ENCODE measurements around the gene PTPRK.

Gene PTPRK

DNA sequence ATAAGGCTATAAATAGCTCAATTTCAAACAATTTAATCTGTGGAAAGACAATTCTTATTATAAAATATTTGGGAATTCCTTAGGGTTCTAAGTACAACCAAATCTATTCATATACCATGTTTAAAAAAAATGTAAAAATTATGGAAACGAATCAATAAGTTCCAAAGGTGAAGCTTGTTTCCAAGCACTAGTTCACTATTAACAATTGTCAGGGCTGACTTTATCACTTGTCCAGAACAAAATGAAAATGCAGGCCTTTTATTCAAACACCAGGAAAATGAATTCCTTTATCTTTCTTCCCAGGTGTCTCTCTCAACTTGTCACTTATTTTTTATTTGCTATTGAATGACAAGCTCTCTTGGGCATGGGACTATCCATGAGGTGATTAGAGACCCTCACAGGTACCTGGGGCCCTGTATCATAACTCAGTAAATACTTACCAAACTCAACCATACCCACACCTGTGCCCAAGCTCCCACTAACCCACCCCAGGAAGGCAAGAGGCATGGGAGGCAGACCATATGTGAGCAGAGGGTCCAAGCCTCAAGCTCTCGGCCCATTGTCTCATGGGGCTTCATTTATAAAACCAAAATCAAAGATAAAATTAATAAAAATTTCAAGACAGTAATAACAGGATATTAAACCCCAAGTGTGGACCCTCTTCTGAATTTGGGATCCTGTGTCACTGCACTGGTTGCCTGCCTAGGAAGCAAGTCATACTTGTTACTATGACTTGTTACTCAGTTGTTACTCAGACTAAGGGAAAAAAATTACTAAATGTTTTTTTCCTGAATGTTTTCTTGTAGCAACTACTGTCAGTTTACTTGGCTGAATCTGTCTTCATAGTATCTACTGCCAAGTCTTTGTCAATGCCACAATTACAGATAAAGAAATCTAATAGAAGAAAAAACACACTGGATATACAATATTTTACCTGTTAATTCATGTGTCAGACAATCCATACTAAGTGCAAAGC lies 54.7 kb downstream of the PTPRK start:
- H3K4me3 ChIP-seq (ENCODE audit: low read depth, low read length), result no peak overlapping the region
- no peak for TF ChIP-seq CTCF (IDR thresholded peaks at IDR 0.05; ENCODE audit: low read depth, low read length, missing control alignments)
- no peak for DNase-seq (ENCODE audit: low read depth)

DNA sequence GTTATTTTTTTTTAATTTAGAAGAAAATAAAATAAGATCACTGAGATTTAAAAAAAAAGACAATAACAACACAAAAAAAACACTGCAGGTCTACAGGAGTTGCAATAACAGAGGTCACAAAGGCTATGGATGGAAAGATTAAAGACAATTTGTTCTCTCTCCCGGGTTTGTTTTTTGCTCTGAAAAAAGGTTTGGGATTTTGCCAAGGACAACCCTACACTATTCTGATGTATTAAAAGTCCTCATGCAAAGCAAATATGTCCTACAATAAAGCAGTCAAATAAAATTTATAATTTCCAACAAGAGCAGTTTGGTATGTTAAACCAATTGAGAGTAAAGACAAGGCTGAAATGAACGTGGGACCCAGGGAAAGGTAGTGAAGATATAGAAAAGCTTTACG lies 55.6 kb downstream of the PTPRK start:
- no peak for TF ChIP-seq CTCF (IDR thresholded peaks at IDR 0.05; ENCODE audit: low read depth, low read length, missing control alignments)
- H3K4me3 ChIP-seq (ENCODE audit: low read depth, low read length), result no peak overlapping the region
- DNase-seq (ENCODE audit: low read depth), result no peak

DNA sequence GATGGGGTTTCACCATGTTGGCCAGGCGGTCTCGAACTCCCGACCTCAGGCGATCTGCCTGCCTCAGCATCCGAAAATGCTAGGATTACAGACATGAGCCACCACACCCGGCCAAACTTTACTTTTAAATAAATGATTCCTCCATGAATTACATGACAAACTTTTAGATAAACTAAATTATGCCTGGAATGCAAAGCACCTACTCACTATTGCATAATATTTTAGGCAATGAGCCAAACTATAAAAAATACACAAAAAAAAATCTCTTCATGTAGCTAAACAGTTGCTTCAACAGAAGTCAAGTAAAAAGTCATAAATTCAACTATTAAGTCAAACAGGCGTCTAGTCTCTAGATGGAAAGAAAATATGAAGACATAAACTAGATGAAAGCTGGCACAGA lies 56.5 kb downstream of the PTPRK start:
- H3K4me3 ChIP-seq (ENCODE audit: low read depth, low read length), result no peak overlapping the region
- DNase-seq (ENCODE audit: low read depth), result no peak
- TF ChIP-seq CTCF (IDR thresholded peaks at IDR 0.05; ENCODE audit: low read depth, low read length, missing control alignments), result no peak

GRCh38 chr6:128461501-128461900 lies 58.9 kb downstream of the PTPRK start:
- no peak for DNase-seq (ENCODE audit: low read depth)
- H3K4me3 ChIP-seq (ENCODE audit: low read depth, low read length), result no peak overlapping the region
- TF ChIP-seq CTCF (IDR thresholded peaks at IDR 0.05; ENCODE audit: low read depth, low read length, missing control alignments), result no peak

- no peak for TF ChIP-seq CTCF (IDR thresholded peaks at IDR 0.05; ENCODE audit: low read depth, low read length, missing control alignments)
- no peak overlapping the region for H3K4me3 ChIP-seq (ENCODE audit: low read depth, low read length)
- DNase-seq (ENCODE audit: low read depth), result no peak
Observed at GRCh38 chr6:128456510-128457230, 63.7 kb downstream of the PTPRK start.

DNA sequence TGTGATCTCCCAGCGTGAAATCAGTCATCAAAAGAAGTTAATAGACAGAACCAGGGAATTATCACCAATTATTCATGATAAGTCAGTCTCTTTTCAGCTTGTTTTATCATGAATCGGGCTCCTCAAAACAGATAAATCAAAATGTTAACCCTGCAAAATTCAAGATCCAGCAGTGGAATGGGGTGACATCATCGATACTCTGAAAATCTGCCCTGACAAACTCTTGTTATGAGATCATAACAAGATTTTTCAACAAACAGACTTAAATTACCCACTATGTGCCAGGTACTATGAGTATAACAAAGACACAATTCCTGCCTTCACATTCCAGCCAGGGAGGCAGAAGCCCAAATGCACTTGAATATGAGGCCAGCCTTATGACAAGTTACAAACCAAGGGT lies 64.4 kb downstream of the PTPRK start:
- DNase-seq (ENCODE audit: low read depth), result no peak
- no peak overlapping the region for H3K4me3 ChIP-seq (ENCODE audit: low read depth, low read length)
- no peak for TF ChIP-seq CTCF (IDR thresholded peaks at IDR 0.05; ENCODE audit: low read depth, low read length, missing control alignments)
